ENCODE data around the gene SYS1.
A peak's percentile ranks its signal among the peaks of the same experiment; 100 is the strongest.

SYS1 gene

DNA sequence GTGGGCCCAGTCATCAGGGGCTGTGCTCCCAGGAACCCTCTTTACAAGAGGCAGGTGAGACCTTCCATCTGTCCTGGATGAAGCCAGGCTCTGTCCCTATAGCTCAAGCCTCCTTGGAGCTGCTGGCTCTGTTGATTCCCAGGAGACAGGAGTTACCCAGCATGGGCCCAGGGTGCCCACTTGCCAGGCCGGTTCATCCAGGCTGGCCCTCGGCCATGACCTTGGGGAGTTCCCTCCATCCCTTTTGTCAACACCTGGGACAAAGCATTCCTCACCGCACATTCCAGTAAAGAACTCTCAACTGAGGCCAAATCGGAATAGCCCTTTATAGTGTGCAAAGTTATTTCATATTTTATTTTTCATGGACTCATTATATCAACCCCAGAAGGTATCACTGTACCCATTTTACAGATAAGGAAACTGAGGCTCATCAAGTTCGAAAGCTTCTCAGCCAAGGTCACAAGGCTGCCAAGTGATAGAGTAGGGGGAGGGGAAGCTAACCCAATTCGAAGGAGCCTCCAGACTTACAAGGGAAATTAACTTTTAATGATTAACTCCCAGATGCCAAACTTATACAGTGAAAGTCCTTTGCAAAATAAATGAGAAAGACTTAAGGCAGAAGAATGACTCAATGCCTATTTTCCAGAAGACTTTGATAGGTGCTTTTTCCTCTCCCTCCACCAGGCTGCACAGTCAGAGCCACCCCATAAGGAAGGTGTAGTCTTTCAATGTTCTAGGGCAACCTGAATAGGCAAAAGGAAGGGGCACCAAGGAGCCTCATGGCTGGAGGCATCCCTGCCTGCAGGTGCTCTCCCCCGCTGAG, 33.2 kb upstream of the SYS1 start:
- no peak for DNase-seq (ENCODE audit: low read depth)
- TF ChIP-seq, protein P1, sequence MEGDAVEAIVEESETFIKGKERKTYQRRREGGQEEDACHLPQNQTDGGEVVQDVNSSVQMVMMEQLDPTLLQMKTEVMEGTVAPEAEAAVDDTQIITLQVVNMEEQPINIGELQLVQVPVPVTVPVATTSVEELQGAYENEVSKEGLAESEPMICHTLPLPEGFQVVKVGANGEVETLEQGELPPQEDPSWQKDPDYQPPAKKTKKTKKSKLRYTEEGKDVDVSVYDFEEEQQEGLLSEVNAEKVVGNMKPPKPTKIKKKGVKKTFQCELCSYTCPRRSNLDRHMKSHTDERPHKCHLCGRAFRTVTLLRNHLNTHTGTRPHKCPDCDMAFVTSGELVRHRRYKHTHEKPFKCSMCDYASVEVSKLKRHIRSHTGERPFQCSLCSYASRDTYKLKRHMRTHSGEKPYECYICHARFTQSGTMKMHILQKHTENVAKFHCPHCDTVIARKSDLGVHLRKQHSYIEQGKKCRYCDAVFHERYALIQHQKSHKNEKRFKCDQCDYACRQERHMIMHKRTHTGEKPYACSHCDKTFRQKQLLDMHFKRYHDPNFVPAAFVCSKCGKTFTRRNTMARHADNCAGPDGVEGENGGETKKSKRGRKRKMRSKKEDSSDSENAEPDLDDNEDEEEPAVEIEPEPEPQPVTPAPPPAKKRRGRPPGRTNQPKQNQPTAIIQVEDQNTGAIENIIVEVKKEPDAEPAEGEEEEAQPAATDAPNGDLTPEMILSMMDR (conservative IDR thresholded peaks at IDR 0.05; ENCODE audit: control insufficient read depth, insufficient read depth, low read depth, low read length): no peak
- H3K4me3 ChIP-seq (ENCODE audit: control insufficient read depth, low read depth, low read length): no peak overlapping the region

DNA sequence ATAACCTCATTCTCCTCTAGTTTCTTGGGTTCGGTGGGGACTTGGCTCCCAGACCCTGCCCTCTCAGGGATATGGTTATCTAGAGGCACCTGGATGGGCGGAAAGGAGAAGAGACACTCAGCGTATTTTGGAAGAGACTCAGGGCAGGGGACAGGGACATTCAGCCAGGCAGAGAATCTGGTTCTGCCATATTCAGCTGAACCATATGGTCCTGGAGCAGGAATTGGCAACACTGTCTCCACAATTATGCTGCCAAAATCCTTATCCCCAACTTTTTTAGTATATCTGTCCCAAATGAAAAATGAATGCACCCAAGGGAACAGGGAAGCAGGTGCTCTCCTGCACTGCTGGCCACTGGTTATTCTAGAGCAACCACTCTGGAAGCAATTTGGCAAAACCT, 32.5 kb upstream of the SYS1 start:
- DNase-seq (ENCODE audit: low read depth): no peak
- TF ChIP-seq, protein P1 (conservative IDR thresholded peaks at IDR 0.05; ENCODE audit: control insufficient read depth, insufficient read depth, low read depth, low read length): no peak
- no peak overlapping the region for H3K4me3 ChIP-seq (ENCODE audit: control insufficient read depth, low read depth, low read length)

DNA sequence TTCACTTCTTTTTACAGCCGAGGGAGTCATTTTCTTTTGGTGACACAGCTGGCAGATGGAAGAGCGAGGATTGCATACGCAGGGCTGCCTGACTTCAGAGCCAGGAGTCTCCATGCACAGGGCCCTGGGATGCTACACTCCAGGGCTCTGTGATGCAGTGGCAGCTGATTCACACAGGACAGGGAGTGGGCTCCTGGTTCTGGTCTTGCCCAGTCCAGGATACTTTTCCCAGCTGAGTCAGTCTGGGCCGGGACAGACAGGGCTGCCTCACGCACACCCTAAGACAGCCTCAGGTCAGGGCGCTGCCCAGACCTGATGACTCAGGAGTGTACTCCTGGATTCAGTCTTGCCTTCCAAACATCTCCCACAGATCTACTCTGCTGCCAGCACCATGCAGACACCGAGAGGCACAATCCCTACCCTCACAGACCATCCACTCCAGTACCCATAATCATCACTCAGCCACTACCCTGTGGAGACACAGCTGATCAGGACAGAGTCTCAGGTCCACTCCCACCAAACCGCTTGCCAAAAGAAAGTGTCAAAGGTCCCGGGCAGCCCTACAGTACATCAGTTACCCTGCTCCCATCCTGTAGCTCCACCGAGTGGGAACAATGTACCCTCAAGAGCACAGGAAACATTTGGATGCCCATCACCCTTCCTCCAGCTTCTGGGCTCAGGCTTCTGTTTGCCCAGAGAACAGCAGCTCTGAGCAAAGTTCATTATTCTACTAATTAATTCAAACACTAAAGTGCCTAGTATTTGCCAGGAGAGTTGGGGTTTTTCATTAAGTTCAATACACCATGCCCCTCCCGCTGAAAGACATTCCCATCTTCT, 26.2 kb upstream of the SYS1 start:
- DNase-seq (ENCODE audit: low read depth): peak; percentile 96
- H3K4me3 ChIP-seq (ENCODE audit: control insufficient read depth, low read depth, low read length): no peak overlapping the region
- TF ChIP-seq, protein P1 (conservative IDR thresholded peaks at IDR 0.05; ENCODE audit: control insufficient read depth, insufficient read depth, low read depth, low read length): no peak

DNA sequence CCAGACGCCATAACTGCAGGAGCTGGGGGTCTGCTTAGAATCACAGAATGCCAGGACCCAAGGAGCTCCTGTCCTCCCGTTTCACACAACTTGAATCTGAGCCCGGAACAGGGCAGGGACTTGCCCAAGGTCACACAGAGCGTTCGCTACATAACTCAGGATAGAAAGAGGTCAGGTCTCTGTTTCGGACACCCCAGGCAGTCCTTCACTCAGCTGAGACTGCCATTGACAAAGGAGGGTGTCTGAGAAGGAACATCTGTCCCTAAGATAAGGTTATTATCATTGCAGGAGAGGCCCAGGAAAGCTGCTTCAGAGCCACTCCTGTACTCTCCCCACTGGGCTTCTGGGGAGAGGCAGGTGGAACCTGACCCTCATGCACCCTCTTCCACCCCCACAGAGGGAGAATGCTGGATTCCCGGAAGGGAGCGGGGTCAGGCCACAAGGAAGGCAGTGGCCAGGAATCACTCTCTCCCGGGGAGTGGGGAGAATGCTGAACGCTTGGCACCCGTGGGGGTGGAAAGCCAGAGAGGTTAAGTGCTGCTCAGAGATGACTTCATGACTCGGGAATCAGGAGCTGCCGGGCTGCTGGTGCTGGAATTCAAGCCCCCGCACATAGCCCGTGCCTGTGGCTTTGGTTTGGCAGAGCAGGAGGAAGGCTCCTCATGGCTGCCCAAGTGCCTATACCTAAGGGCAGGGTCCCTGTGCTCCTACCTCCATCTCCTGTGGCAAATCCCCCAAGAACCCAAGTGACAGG, 25.4 kb upstream of the SYS1 start:
- no peak overlapping the region for H3K4me3 ChIP-seq (ENCODE audit: control insufficient read depth, low read depth, low read length)
- peak; percentile 84 for DNase-seq (ENCODE audit: low read depth)
- TF ChIP-seq, protein P1 (conservative IDR thresholded peaks at IDR 0.05; ENCODE audit: control insufficient read depth, insufficient read depth, low read depth, low read length): no peak

DNA sequence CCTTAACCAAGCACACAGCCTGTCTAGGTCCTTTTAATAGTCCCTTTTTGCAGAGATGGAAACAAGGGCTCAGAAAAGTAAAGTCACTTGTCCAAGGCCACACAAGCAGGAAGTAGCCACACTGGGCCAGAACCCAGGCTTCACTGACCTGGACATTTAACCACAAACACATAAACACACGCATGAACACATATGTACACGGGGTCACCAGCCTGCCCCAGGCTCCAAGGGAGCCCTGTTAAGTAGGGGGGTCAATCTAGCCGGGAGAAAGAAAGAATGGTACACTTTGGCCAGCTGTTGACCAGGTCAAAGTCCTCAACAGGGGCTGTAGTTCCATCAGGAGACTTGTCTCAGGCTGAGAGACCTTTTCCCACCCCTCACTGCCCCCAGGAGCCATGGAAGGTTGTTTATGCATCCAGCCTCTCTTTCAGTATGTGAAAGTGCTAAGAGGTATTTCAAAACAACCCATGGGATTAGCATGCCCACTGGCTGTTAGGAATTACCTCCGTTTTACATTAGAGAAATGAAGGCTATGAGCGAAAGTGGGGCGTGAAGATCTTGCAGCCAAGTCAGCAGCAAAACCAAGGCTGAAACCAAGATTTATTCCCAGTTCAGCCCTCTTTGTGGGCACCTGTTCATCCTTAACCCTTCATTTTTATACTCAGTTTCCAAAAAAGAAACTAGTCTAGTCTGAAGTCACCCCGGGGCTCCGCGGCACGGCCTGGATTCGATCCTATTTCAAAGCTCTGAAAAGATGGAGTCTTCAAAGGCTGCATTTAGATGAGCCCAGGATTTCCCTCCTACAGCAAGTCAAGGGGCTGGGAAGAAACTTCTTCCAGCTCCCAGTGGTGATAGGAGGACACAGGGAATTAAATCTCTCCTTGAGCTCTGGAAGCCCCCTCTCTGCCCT, 24.6 kb upstream of the SYS1 start:
- TF ChIP-seq, protein P1 (conservative IDR thresholded peaks at IDR 0.05; ENCODE audit: control insufficient read depth, insufficient read depth, low read depth, low read length): no peak
- peak; percentile 40 for DNase-seq (ENCODE audit: low read depth)
- H3K4me3 ChIP-seq (ENCODE audit: control insufficient read depth, low read depth, low read length): no peak overlapping the region

Measured in fibroblast of mammary gland (primary cell).